ENCODE data around the gene MRPS16.
"Not testable (repeated sequence)": the region's sequence is repeated elsewhere in the genome, so short reads cannot be mapped to it uniquely, and the experiment has no call there.

Gene MRPS16

GRCh38 chr10:73262105-73262730 lies 9.8 kb upstream of the MRPS16 start:
- TF ChIP-seq EZH2phosphoT487 (conservative IDR thresholded peaks at IDR 0.05; ENCODE audit: low read length) (no peak), CTCF (IDR thresholded peaks at IDR 0.05; ENCODE audit: insufficient read depth, low read length, poor library complexity, severe bottlenecking) (no peak)
- Histone ChIP-seq H3K9me2 (replicated peaks; ENCODE audit: insufficient read depth, low read length) (no peaks in the 10 kb centered on the region), H3K9ac (ENCODE audit: low read length) (no peak overlapping the region), H3K27me3 (ENCODE audit: low read length) (no peaks in the 10 kb centered on the region), H3K4me2 (ENCODE audit: low read depth, low read length, poor library complexity, severe bottlenecking) (no peak overlapping the region), H3K27ac (ENCODE audit: low read depth, low read length) (no peak overlapping the region), H3K36me3 (ENCODE audit: low read length) (no peaks in the 10 kb centered on the region), H3K79me2 (ENCODE audit: insufficient read depth, low read length) (no peaks in the 10 kb centered on the region), H3K9me3 (ENCODE audit: insufficient read depth, low read length) (no peaks in the 10 kb centered on the region; the same call in 1 of the 2 replicates), H3F3A (ENCODE audit: insufficient read depth) (no peaks in the 10 kb centered on the region), H2AFZ (ENCODE audit: low read depth, low read length, severe bottlenecking) (no peak overlapping the region), H3K4me3 (ENCODE audit: insufficient read depth, low read length, poor library complexity, severe bottlenecking) (no peak overlapping the region), H4K20me1 (ENCODE audit: low read depth, low read length) (no peaks in the 10 kb centered on the region)

- Histone ChIP-seq H3K27ac (ENCODE audit: low read depth, low read length) (no peak overlapping the region), H3K36me3 (ENCODE audit: low read length) (no peaks in the 10 kb centered on the region), H3K27me3 (ENCODE audit: low read length) (no peaks in the 10 kb centered on the region), H2AFZ (ENCODE audit: low read depth, low read length, severe bottlenecking) (no peak overlapping the region), H3K9me3 (ENCODE audit: insufficient read depth, low read length) (no peaks in the 10 kb centered on the region; the same call in 1 of the 2 replicates), H3K9me2 (replicated peaks; ENCODE audit: insufficient read depth, low read length) (no peaks in the 10 kb centered on the region), H3K79me2 (ENCODE audit: insufficient read depth, low read length) (no peaks in the 10 kb centered on the region), H3F3A (ENCODE audit: insufficient read depth) (no peaks in the 10 kb centered on the region), H4K20me1 (ENCODE audit: low read depth, low read length) (no peaks in the 10 kb centered on the region), H3K9ac (ENCODE audit: low read length) (no peak overlapping the region), H3K4me3 (ENCODE audit: insufficient read depth, low read length, poor library complexity, severe bottlenecking) (no peak overlapping the region), H3K4me2 (ENCODE audit: low read depth, low read length, poor library complexity, severe bottlenecking) (no peak overlapping the region)
- TF ChIP-seq CTCF (IDR thresholded peaks at IDR 0.05; ENCODE audit: insufficient read depth, low read length, poor library complexity, severe bottlenecking), result no peak
- no peak for TF ChIP-seq EZH2phosphoT487 (conservative IDR thresholded peaks at IDR 0.05; ENCODE audit: low read length)
Measured at GRCh38 chr10:73261362-73261995, 9.0 kb upstream of the MRPS16 start.

GRCh38 chr10:73258612-73259011 lies 6.2 kb upstream of the MRPS16 start:
- H3K4me2 ChIP-seq (ENCODE audit: low read depth, low read length, poor library complexity, severe bottlenecking); H3K27me3 ChIP-seq (ENCODE audit: low read length); H3K79me2 ChIP-seq (ENCODE audit: insufficient read depth, low read length); H3K9ac ChIP-seq (ENCODE audit: low read length); H4K20me1 ChIP-seq (ENCODE audit: low read depth, low read length); H3K9me3 ChIP-seq (ENCODE audit: insufficient read depth, low read length); H2AFZ ChIP-seq (ENCODE audit: low read depth, low read length, severe bottlenecking); H3F3A ChIP-seq (ENCODE audit: insufficient read depth); H3K36me3 ChIP-seq (ENCODE audit: low read length); H3K4me3 ChIP-seq (ENCODE audit: insufficient read depth, low read length, poor library complexity, severe bottlenecking); H3K27ac ChIP-seq (ENCODE audit: low read depth, low read length); H3K9me2 ChIP-seq (replicated peaks; ENCODE audit: insufficient read depth, low read length): not testable (repeated sequence)

GRCh38 chr10:73253225-73253555 lies 746 bp upstream of the MRPS16 start:
- H2AFZ ChIP-seq (ENCODE audit: low read depth, low read length, severe bottlenecking), result peak overlapping the region; percentile 45
- peak overlapping the region; percentile 73 for H3K27ac ChIP-seq (ENCODE audit: low read depth, low read length)
- H4K20me1 ChIP-seq (ENCODE audit: low read depth, low read length), result no peaks in the 10 kb centered on the region
- no peaks in the 10 kb centered on the region for H3K9me2 ChIP-seq (replicated peaks; ENCODE audit: insufficient read depth, low read length)
- H3K9ac ChIP-seq (ENCODE audit: low read length), result peak overlapping the region; percentile 98
- H3K4me3 ChIP-seq (ENCODE audit: insufficient read depth, low read length, poor library complexity, severe bottlenecking), result peak overlapping the region; percentile 97
- no peaks in the 10 kb centered on the region for H3K9me3 ChIP-seq (ENCODE audit: insufficient read depth, low read length)
- H3K79me2 ChIP-seq (ENCODE audit: insufficient read depth, low read length), result peaks cover 40% of the 10 kb centered on the region
- peaks cover 4% of the 10 kb centered on the region; the same call in 1 of the 2 replicates for H3K36me3 ChIP-seq (ENCODE audit: low read length)
- H3K27me3 ChIP-seq (ENCODE audit: low read length), result no peaks in the 10 kb centered on the region
- TF ChIP-seq EZH2phosphoT487 (conservative IDR thresholded peaks at IDR 0.05; ENCODE audit: low read length) (no peak), CTCF (IDR thresholded peaks at IDR 0.05; ENCODE audit: insufficient read depth, low read length, poor library complexity, severe bottlenecking) (peak; percentile 7)
- peak overlapping the region; percentile 83 for H3K4me2 ChIP-seq (ENCODE audit: low read depth, low read length, poor library complexity, severe bottlenecking)
- peaks cover 24% of the 10 kb centered on the region for H3F3A ChIP-seq (ENCODE audit: insufficient read depth)
